Dedifferentiated amniotic fluid mesenchymal stem cell (primary cell): ENCODE data around the gene KRTAP3-3.
A peak's percentile ranks its signal among the peaks of the same experiment; 100 is the strongest.

ENCODE experiments used
- DNase-seq: peaks from one replicate; pipeline ENCODE4 v3.0.0-alpha.2; 2016; ENCODE audit errors: extremely low spot score

The KRTAP3-3 gene

GRCh38 chr17:40958086-40958953 is 35.6 kb downstream of the KRTAP3-3 start:
- DNase-seq: no peak

DNA sequence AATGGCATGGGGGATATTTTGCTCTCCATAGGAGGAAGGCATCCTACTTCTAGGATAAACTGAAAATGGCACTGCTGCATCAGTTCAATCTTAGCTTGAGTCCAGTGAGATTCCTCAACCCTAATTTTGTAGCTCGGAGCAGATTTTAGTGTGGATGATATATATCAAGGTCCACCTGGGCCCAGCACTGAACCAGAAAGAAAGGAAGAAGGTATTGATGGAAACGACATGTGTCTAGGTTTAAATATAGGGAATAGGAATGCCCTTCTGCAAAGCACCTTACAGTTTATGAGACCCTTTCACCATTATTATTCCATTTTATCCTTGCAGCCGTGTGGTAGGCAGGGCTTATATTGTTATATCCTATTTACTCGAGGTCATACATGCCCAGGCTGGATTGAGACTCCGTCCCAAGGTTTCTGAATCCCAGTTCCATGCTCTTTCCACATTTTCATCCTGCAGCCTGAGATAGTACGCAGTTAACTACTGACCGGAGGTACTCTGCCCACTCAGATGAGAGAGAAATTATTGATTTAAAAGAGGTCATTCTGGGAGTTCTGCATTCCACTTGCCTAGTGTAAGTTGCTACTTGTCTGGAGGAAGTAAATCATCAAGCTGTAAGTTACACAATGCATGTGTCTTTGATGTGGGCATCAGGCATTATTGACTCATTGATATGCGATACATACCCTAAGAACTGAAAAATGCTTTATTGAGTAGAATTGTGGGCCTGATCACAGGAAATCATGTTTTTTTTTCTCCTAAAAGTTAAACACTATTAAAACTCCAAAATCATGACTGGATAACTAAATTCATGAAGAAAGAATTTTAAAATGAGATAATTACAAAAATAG is 37.3 kb downstream of the KRTAP3-3 start:
- peak; percentile 70 for DNase-seq

- DNase-seq: no peak
These were observed 40.1 kb downstream of the KRTAP3-3 start for GRCh38 chr17:40953881-40954280.

GRCh38 chr17:40952661-40953060 is 41.3 kb downstream of the KRTAP3-3 start:
- DNase-seq: peak; percentile 80

GRCh38 chr17:40952154-40952553 is 41.8 kb downstream of the KRTAP3-3 start:
- DNase-seq: no peak

GRCh38 chr17:40951011-40951622 is 42.8 kb downstream of the KRTAP3-3 start:
- no peak for DNase-seq

- DNase-seq: no peak
These were observed 43.8 kb downstream of the KRTAP3-3 start for GRCh38 chr17:40950176-40950575.

GRCh38 chr17:40949418-40949817 is 44.5 kb downstream of the KRTAP3-3 start:
- no peak for DNase-seq

DNA sequence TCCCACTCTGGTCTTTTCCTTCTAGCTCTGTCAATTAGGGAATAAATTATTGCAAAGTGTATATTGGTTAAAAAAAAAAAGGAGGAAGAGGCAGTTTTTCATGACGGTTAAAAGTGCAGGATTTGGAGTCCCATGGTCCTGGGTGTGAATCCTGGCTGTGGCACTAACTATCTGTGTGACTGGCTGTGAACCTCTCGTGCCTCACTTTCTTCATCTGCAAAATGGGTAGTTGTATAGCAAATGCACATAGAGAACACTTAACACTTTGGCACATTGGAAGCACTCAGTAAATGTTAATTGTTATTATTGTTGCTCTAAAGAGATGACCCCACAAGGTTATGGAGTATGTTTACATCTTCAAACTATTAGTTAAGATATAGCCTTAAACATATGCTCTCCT is 46.0 kb downstream of the KRTAP3-3 start:
- no peak for DNase-seq

GRCh38 chr17:40945414-40945813 is 48.5 kb downstream of the KRTAP3-3 start:
- no peak for DNase-seq

DNA sequence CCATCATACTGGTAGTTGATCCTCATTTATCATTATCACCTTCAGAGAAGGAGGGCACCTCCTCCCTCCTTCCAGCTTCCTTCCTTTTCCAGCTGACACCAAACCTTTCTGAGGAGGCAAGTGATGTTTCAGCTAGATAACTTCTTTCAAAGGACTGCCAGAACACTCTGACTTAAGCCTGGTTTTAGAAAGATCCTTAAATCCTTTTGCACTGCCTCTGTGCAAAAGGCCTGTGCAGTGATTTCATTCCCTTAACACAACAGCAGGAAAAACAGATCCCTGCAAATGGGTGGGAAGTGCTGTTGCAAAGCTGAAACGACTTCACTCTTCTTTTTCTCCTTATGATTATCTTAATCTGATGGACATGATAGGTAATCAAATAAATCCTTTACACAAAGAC is 49.4 kb downstream of the KRTAP3-3 start:
- no peak for DNase-seq
